ENCODE measurements around the gene MAP3K7CL.
"Not testable (repeated sequence)": the region's sequence is repeated elsewhere in the genome, so short reads cannot be mapped to it uniquely, and the experiment has no call there.

MAP3K7CL gene

DNA sequence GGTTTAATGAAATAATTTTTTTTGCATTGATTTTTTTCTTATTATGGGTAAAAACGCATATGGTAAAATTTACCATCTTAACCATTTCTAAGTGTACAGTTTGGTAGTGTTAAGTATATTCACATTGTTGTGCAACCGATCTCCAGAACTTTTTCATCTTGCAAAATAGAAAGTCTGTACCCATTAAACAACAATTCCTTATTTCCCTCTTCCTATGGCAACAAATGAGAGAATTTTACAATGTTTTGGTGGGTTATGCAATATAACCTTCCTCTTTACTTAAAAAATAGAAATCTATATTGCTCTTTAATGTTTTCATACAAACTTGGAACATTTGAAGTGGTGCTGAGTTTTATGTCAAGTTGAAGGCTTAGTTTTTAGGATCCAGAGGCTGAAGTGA is 26.6 kb downstream of the MAP3K7CL start:
- TF ChIP-seq, protein P1, sequence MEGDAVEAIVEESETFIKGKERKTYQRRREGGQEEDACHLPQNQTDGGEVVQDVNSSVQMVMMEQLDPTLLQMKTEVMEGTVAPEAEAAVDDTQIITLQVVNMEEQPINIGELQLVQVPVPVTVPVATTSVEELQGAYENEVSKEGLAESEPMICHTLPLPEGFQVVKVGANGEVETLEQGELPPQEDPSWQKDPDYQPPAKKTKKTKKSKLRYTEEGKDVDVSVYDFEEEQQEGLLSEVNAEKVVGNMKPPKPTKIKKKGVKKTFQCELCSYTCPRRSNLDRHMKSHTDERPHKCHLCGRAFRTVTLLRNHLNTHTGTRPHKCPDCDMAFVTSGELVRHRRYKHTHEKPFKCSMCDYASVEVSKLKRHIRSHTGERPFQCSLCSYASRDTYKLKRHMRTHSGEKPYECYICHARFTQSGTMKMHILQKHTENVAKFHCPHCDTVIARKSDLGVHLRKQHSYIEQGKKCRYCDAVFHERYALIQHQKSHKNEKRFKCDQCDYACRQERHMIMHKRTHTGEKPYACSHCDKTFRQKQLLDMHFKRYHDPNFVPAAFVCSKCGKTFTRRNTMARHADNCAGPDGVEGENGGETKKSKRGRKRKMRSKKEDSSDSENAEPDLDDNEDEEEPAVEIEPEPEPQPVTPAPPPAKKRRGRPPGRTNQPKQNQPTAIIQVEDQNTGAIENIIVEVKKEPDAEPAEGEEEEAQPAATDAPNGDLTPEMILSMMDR (IDR thresholded peaks at IDR 0.05; ENCODE audit: insufficient read depth, low read length, missing control alignments), result no peak
- CTCF ChIA-PET, result no interaction called here
- no peak overlapping the region for H3K4me3 ChIP-seq (ENCODE audit: low read depth, low read length)
- POLR2A ChIA-PET, result no interaction called here
- DNase-seq (ENCODE audit: low read depth, low spot score), result no peak

DNA sequence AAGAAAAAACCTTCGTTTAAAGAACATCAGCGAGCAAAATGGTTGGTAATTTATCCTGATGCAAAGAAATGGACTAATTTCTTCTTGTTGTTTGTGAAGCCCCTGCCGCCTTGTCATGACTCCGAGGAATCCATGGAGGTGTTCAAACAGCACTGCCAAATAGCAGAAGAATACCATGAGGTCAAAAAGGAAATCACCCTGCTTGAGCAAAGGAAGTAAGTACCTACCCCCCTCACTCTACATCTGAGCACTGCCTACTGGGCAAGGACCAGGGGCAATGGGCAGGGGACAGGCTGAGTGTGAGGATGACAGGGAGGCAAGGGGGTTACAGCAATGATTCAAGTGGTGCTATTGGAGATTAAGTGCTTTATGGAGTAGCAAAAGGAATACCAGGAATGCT is 29.4 kb downstream of the MAP3K7CL start:
- no peak overlapping the region for H3K4me3 ChIP-seq (ENCODE audit: low read depth, low read length)
- no peak for DNase-seq (ENCODE audit: low read depth, low spot score)
- CTCF ChIA-PET, result interaction anchor here (1.1 kb wide), 1 partner anchor 10 kb away, joined by 4 read pairs; no protein-coding TSS in a partner anchor
- POLR2A ChIA-PET, result no interaction called here
- TF ChIP-seq, protein P1 (IDR thresholded peaks at IDR 0.05; ENCODE audit: insufficient read depth, low read length, missing control alignments), result no peak

DNA sequence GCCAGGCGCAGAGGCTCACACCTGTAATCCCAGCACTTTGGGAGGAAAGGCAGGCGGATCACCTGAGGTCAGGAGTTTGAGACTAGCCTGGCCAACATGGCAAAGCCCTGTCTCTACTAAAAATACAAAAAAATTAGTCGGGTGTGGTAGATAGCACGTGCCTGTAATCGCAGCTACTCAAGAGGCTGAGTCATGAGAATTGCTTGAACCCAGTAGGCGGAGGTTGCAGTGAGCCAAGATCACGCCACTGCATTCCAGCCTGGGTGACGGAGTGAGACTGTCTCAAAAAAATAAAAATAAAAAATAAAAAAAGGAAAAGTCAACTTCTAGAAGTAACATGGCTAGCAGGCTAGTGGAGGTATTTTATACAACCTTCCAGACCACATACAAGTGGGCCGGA is 32.4 kb downstream of the MAP3K7CL start:
- DNase-seq (ENCODE audit: low read depth, low spot score); H3K4me3 ChIP-seq (ENCODE audit: low read depth, low read length): not testable (repeated sequence)
- ChIA-PET CTCF (interaction anchor here (1.5 to 4.7 kb wide), 7 partner anchors 11 to 217 kb away, joined by 7 to 50 read pairs (median 19); partner anchors contain the start of gene BACH1), POLR2A (interaction anchor here (0.6 kb wide), 2 partner anchors 82 to 209 kb away, joined by 3 read pairs; no protein-coding TSS in a partner anchor)

DNA sequence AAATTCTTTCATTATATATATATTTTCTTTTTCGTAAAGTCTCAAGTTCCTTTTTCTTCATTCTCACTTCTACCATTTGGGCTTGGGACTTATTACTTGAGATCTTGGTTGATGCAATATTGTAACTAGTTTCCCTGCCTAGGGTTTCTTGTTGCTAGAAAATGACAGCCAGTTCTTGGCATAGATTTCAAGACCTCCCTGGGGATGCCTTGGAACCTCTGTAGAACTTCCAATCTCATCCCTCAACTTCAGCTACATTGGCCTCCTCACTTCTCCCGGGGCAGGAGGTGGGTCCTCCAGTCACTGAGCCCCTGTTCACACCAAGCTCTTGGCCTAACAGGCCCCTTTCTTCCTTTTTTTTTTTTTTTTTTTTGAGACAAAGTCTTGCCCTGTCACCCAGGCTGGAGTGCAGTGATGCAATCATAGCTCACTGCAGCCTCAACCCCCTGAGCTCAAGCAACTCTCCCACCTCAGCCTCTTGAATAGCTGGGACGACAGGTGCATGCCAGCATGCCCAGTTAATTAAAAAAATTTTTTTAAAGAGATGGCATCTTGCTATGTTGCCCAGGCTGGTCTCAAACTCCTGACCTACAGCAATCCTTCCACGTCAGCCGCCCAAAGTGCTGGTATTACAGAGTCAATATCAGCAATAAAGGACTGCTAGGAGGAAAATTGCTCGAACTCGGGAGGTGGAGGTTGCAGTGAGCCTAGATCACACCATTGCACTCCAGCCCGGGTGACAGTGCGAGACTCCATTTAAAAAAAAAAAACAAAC is 33.1 kb downstream of the MAP3K7CL start:
- TF ChIP-seq, protein P1 (IDR thresholded peaks at IDR 0.05; ENCODE audit: insufficient read depth, low read length, missing control alignments), result no peak
- no peak overlapping the region for H3K4me3 ChIP-seq (ENCODE audit: low read depth, low read length)
- POLR2A ChIA-PET, result interaction anchor here (0.6 to 1.7 kb wide), 3 partner anchors 82 to 209 kb away, joined by 3 to 9 read pairs (median 3); partner anchors contain the start of gene BACH1
- DNase-seq (ENCODE audit: low read depth, low spot score), result no peak
- CTCF ChIA-PET, result interaction anchor here (0.6 to 4.7 kb wide), 53 partner anchors 9 to 685 kb away, joined by 3 to 50 read pairs (median 4); partner anchors contain the start of gene BACH1

DNA sequence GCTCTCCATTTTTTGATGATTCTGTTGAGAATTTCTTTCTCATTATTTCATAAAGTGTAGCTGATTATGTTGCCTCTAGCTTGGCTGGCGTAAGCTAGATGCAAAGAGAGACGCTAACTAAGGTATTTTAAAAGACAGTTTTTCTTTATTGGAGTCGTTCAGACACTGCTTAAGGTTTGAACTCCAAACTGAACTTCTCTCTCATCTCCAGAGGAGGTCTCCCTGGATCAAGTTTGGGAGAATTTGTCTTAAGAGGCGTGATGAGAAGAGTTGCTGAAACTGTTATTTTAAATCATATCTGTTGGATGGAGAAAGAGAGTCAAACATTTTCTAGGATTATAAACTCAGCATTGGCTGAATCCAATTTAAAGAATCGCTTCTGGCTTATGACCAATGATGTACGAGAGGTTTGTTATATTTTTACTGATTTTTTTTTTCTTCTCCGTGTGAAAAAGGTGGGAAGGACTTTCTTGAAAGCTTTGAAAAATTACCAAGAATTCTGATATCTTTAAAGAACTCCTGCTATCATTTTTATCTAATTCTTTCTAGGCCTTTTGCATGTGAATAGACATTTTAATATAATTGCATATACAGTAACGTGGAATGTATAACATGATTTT is 34.0 kb downstream of the MAP3K7CL start:
- H3K4me3 ChIP-seq (ENCODE audit: low read depth, low read length), result no peak overlapping the region
- CTCF ChIA-PET, result interaction anchor here (0.6 to 4.7 kb wide), 58 partner anchors 9 to 684 kb away, joined by 3 to 50 read pairs (median 4); partner anchors contain the start of gene BACH1
- POLR2A ChIA-PET, result interaction anchor here (1.7 kb wide), 1 partner anchor 135 kb away, joined by 9 read pairs; the partner anchor contains the start of gene BACH1
- TF ChIP-seq, protein P1 (IDR thresholded peaks at IDR 0.05; ENCODE audit: insufficient read depth, low read length, missing control alignments), result peak; percentile 70
- DNase-seq (ENCODE audit: low read depth, low spot score), result no peak

DNA sequence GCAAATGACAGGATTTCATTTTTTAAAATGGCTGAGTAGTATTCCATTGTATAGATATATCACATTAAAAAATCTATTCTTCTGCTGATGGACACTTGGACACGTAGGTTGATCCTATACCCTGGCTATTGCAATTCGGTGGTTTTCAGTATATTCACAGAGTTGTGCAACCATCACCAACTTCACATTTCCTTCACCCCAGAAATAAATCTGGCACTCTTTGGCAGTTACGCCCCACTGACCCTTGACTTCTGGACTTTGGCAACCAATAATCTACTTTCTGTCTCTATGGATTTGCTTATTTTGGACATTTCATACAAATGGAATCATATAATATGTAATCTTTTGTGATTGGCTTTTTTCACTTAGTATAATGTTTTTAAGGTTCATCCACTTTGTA is 35.9 kb downstream of the MAP3K7CL start:
- DNase-seq (ENCODE audit: low read depth, low spot score), result no peak
- POLR2A ChIA-PET, result no interaction called here
- TF ChIP-seq, protein P1 (IDR thresholded peaks at IDR 0.05; ENCODE audit: insufficient read depth, low read length, missing control alignments), result no peak
- H3K4me3 ChIP-seq (ENCODE audit: low read depth, low read length), result no peak overlapping the region
- CTCF ChIA-PET, result interaction anchor here (3.2 to 4.7 kb wide), 2 partner anchors 135 to 205 kb away, joined by 42 to 50 read pairs; no protein-coding TSS in a partner anchor
